Keratinocyte (primary cell): Measurements from ENCODE around the gene GRIK2. TPM values are rescaled to one million over a fixed set of nuclear protein-coding genes. Genes with fewer than 3 reads are reported as not detected.

Experiments
- DNase-seq: peaks from one replicate; pipeline ENCODE4 v3.0.0-alpha.2; 2011; ENCODE audit warnings: low read depth, missing footprints, low spot score
- FAIRE-seq: peaks from 2 replicates; lab custom pipeline; 2011; peaks lifted over from hg19 to GRCh38; lab: Jason Lieb, UNC
- H2AFZ ChIP-seq: 2 replicates; pipeline ENCODE4 v1.6.0; 2012; ENCODE audit warnings: low read length, control low read depth, inconsistent platforms; ENCODE audit not compliant: control insufficient read depth
- H3K27ac ChIP-seq: 2 replicates; pipeline ENCODE4 v1.5.1; 2011; ENCODE audit warnings: low read length; ENCODE audit not compliant: control insufficient read depth, insufficient read depth
- H3K27me3 ChIP-seq: 3 replicates; pipeline ENCODE4 v1.6.0; 2011; ENCODE audit warnings: low read length; ENCODE audit not compliant: control insufficient read depth, insufficient read depth; ENCODE audit errors: extremely low read depth
- H3K36me3 ChIP-seq, 2 experiments: 2 replicates in 1 of 2; 3 replicates in 1 of 2; pipeline ENCODE4 v1.5.1; 2011; ENCODE audit warnings: low read length in 2 of 2, mild to moderate bottlenecking in 1 of 2; ENCODE audit not compliant: control insufficient read depth in 2 of 2, insufficient read depth in 2 of 2; ENCODE audit errors: extremely low read depth in 1 of 2
- H3K4me1 ChIP-seq: 3 replicates; pipeline ENCODE4 v1.5.1; 2011; ENCODE audit warnings: low read length; ENCODE audit not compliant: control insufficient read depth, insufficient read depth; ENCODE audit errors: extremely low read depth
- H3K4me2 ChIP-seq: 3 replicates; pipeline ENCODE4 v1.6.0; 2011; ENCODE audit warnings: low read depth, low read length; ENCODE audit not compliant: control insufficient read depth, insufficient read depth; ENCODE audit errors: extremely low read depth
- H3K4me3 ChIP-seq, 3 experiments: fragments of 200-600 bp in 1 of 3; sonication (generic) in 1 of 3; 2 replicates in 2 of 3; 3 replicates in 1 of 3; pipeline ENCODE4 v1.5.1; 2011 to 2016; ENCODE audit warnings: low read length in 3 of 3, mild to moderate bottlenecking in 3 of 3, control low read depth in 2 of 3, inconsistent platforms in 1 of 3, low read depth in 1 of 3, mixed read lengths in 1 of 3, mixed run types in 1 of 3, moderate library complexity in 1 of 3; ENCODE audit not compliant: control insufficient read depth in 2 of 3, insufficient read depth in 2 of 3; ENCODE audit errors: extremely low read depth in 1 of 3
- H3K79me2 ChIP-seq: 2 replicates; pipeline ENCODE4 v1.6.0; 2012; ENCODE audit warnings: low read length; ENCODE audit not compliant: control insufficient read depth, insufficient read depth
- H3K9ac ChIP-seq: 3 replicates; pipeline ENCODE4 v1.6.0; 2011; ENCODE audit warnings: low read length; ENCODE audit not compliant: control insufficient read depth, insufficient read depth; ENCODE audit errors: extremely low read depth
- H3K9me1 ChIP-seq: 3 replicates; pipeline ENCODE4 v1.6.0; 2011; ENCODE audit warnings: low read length; ENCODE audit not compliant: control insufficient read depth, insufficient read depth; ENCODE audit errors: extremely low read depth
- H3K9me3 ChIP-seq: 2 replicates; pipeline ENCODE4 v1.5.1; 2012; ENCODE audit warnings: low read depth, low read length; ENCODE audit not compliant: control insufficient read depth
- H4K20me1 ChIP-seq: 3 replicates; pipeline ENCODE4 v1.6.0; 2011; ENCODE audit warnings: low read length; ENCODE audit not compliant: control insufficient read depth, insufficient read depth; ENCODE audit errors: extremely low read depth
- CTCF ChIP-seq, 3 experiments: IDR thresholded peaks in 1 of 3; conservative IDR thresholded peaks in 1 of 3; optimal IDR thresholded peaks in 1 of 3; 2 replicates in 2 of 3; 3 replicates in 1 of 3; pipeline versions ENCODE3 to v1.5.1; 2011; ENCODE audit warnings: low read length in 3 of 3, mild to moderate bottlenecking in 3 of 3, moderate library complexity in 2 of 3, control low read depth in 1 of 3, inconsistent platforms in 1 of 3; ENCODE audit not compliant: insufficient read depth in 2 of 3; ENCODE audit errors: extremely low read depth in 1 of 3
- EZH2 ChIP-seq: IDR thresholded peaks from one replicate; pipeline ENCODE4 v1.6.1; 2012; ENCODE audit warnings: inconsistent platforms, mild to moderate bottlenecking, low read length, moderate library complexity
- dilution Hi-C: fragments of 300-500 bp; cut with MboI; formaldehyde crosslinking; loops from one replicate; pipeline ENCODE4 v1.7.0; 2020; ENCODE audit warnings: low sequenced_read_pairs; ENCODE audit not compliant: extremely low pct_ligation_motif_present
- polyA plus RNA-seq, 5 experiments: library from polyadenylated mRNA; depleted of rRNA in 3 of 5; stranded (reverse) in 3 of 5; stranded (forward) in 1 of 5; unstranded in 1 of 5; fragments of >200 nt; gene quantifications; 1 replicate in 1 of 5; 2 replicates in 3 of 5; 3 replicates in 1 of 5; pipeline versions ENCODE4 v1.2.1 to v1.2.3, GENCODE V29; 2011 to 2012; ENCODE audit warnings: missing spikeins in 2 of 5, low read depth in 1 of 5, low replicate concordance in 1 of 5

The GRIK2 gene
- polyA plus RNA-seq, 1 donor (not counting 4 experiments of a cell fraction or from before 2014, with no cell fraction given): 0.01 TPM

- no peaks in the 10 kb centered on the region for H3K4me1 ChIP-seq
- H3K79me2 ChIP-seq: no peaks in the 10 kb centered on the region
- TF ChIP-seq EZH2 (no peak), CTCF (optimal IDR thresholded peaks at IDR 0.05 in 1 of 3, IDR thresholded peaks at IDR 0.05 in 1 of 3, conservative IDR thresholded peaks at IDR 0.05 in 1 of 3; ENCODE audit: extremely low read depth in 1 of 3, insufficient read depth in 2 of 3, low read length in 3 of 3) (no peak)
- H3K9me1 ChIP-seq: no peaks in the 10 kb centered on the region
- no peak overlapping the region for H3K4me3 ChIP-seq
- no peak overlapping the region for H2AFZ ChIP-seq
- H3K36me3 ChIP-seq: no peaks in the 10 kb centered on the region
- H3K4me2 ChIP-seq: no peak overlapping the region
- H3K27ac ChIP-seq: no peak overlapping the region
- dilution Hi-C loops: no loop called here
- no peaks in the 10 kb centered on the region for H4K20me1 ChIP-seq
- FAIRE-seq (no peak), DNase-seq (no peak)
- no peak overlapping the region for H3K9ac ChIP-seq
- no peaks in the 10 kb centered on the region for H3K9me3 ChIP-seq
- no peaks in the 10 kb centered on the region for H3K27me3 ChIP-seq
These were observed 340.4 kb downstream of the GRIK2 start for GRCh38 chr6:101733899-101734298.

DNA sequence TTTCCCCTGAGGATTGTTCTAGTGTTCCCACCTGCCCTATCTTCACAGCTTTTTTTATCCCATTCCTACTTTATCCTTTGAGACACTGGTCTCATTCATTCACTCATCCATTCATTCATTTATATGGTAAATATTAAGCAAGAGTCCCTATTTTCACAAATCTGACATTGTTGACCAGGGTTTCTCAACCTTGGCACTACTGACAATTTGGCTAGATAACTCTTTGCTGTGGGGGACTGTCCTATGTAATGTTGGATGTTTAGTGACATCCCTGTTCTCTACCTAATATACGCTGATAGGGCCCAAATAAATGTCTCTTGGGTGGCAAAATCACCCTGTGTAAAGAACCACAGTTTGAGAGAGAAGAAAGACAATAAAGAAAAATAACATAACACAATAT lies 345.0 kb downstream of the GRIK2 start:
- Histone ChIP-seq H3K79me2 (no peaks in the 10 kb centered on the region), H3K27me3 (no peaks in the 10 kb centered on the region), H3K9me1 (no peaks in the 10 kb centered on the region), H3K4me2 (no peak overlapping the region), H3K4me1 (no peaks in the 10 kb centered on the region), H3K9ac (no peak overlapping the region), H4K20me1 (no peaks in the 10 kb centered on the region), H3K36me3 (no peaks in the 10 kb centered on the region), H3K9me3 (no peaks in the 10 kb centered on the region), H3K27ac (no peak overlapping the region), H2AFZ (no peak overlapping the region), H3K4me3 (no peak overlapping the region)
- DNase-seq (no peak), FAIRE-seq (no peak)
- dilution Hi-C loops: no loop called here
- TF ChIP-seq CTCF (optimal IDR thresholded peaks at IDR 0.05 in 1 of 3, IDR thresholded peaks at IDR 0.05 in 1 of 3, conservative IDR thresholded peaks at IDR 0.05 in 1 of 3; ENCODE audit: extremely low read depth in 1 of 3, insufficient read depth in 2 of 3, low read length in 3 of 3): no peak
